Right atrium auricular region (tissue), 2 donors: ENCODE measurements around the gene KCNMA1. TPM values are rescaled to one million over a fixed set of nuclear protein-coding genes. Genes with fewer than 3 reads are reported as not detected.
"Not testable (repeated sequence)": the region's sequence is repeated elsewhere in the genome, so short reads cannot be mapped to it uniquely, and the experiment has no call there.

ENCODE experiments used
- DNase-seq: peaks from one replicate; pipeline ENCODE4 v3.0.0-alpha.2; 2019; ENCODE audit warnings: low spot score
- H3K27ac ChIP-seq, 2 donors: fragments of 200-600 bp; sonication (generic); 1 replicate in 1 of 2; 2 replicates in 1 of 2; pipeline ENCODE4 v1.5.1; 2016 to 2019
- H3K27me3 ChIP-seq, 2 donors: fragments of 200-600 bp; sonication (generic); one replicate each; pipeline versions ENCODE4 v1.5.1 to v1.6.0; 2017 to 2019
- H3K36me3 ChIP-seq: fragments of 200-600 bp; sonication (generic); one replicate; pipeline ENCODE4 v1.5.1; 2016
- H3K4me1 ChIP-seq, 2 donors: fragments of 200-600 bp; sonication (generic); one replicate each; pipeline versions ENCODE4 v1.5.1 to v1.6.0; 2017 to 2019
- H3K4me3 ChIP-seq, 2 donors: fragments of 200-600 bp; sonication (generic); 1 replicate in 1 of 2; 2 replicates in 1 of 2; pipeline ENCODE4 v1.5.1; 2017 to 2019; ENCODE audit warnings: mild to moderate bottlenecking in 1 of 2, moderate library complexity in 1 of 2
- H3K9me3 ChIP-seq, 2 donors: fragments of 200-600 bp; sonication (generic); one replicate each; pipeline ENCODE4 v1.5.1; 2019
- total RNA-seq, 2 donors: library from RNA; depleted of rRNA; stranded (reverse); fragments of >200 nt; gene quantifications; one replicate each; pipeline ENCODE4 v1.1.0, GENCODE V29; 2016
- TF ChIP-seq, protein P1 (sequence below), 2 donors: fragments of 200-600 bp; sonication (generic); IDR thresholded peaks; one replicate each; pipeline ENCODE4 v1.5.1; 2019; ENCODE audit warnings: antibody characterized with exemption in 2 of 2

The KCNMA1 gene
- total RNA-seq, 2 donors from 2014 or later, result 2.3 to 3.5 TPM

DNA sequence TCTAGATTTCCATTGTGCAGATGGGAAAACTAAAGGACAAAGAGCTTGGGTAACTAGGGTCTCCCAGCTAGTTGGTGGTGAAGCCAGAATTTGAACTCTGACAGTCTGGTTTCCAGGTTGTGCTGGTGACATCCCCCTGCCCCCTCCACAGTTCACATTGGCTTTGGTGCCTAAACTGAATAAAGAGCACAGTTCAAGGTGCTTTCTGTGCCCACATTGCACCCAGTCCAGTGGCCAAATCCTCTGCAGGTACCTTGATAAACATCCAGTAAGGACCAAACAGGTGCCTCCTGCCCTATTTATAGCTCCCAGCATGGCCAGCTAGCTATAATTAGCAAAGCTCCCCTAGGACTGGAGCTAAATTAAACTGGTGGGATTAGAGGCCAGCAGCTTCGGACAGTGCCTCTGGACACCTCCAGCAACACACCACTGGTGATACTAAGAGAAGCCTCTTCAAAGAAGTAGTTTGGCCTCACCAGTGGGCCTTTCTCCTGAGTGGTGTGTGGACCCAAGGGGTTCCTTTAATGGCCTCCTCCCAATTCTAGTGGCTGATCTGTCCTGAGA lies 59.9 kb downstream of the KCNMA1 start:
- Histone ChIP-seq H3K4me3 (no peak overlapping the region), H3K36me3 (no peaks in the 10 kb centered on the region), H3K4me1 (peaks cover 0 to 14% of the 10 kb centered on the region in 2 donors), H3K9me3 (no peaks in the 10 kb centered on the region), H3K27ac (no peak overlapping the region), H3K27me3 (no peaks in the 10 kb centered on the region)
- no peak for DNase-seq
- TF ChIP-seq, protein P1, sequence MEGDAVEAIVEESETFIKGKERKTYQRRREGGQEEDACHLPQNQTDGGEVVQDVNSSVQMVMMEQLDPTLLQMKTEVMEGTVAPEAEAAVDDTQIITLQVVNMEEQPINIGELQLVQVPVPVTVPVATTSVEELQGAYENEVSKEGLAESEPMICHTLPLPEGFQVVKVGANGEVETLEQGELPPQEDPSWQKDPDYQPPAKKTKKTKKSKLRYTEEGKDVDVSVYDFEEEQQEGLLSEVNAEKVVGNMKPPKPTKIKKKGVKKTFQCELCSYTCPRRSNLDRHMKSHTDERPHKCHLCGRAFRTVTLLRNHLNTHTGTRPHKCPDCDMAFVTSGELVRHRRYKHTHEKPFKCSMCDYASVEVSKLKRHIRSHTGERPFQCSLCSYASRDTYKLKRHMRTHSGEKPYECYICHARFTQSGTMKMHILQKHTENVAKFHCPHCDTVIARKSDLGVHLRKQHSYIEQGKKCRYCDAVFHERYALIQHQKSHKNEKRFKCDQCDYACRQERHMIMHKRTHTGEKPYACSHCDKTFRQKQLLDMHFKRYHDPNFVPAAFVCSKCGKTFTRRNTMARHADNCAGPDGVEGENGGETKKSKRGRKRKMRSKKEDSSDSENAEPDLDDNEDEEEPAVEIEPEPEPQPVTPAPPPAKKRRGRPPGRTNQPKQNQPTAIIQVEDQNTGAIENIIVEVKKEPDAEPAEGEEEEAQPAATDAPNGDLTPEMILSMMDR (IDR thresholded peaks at IDR 0.05), result no peak

- H3K4me1 ChIP-seq, result peaks cover 0 to 14% of the 10 kb centered on the region in 2 donors
- H3K27ac ChIP-seq, result no peak overlapping the region
- no peaks in the 10 kb centered on the region for H3K36me3 ChIP-seq
- no peak overlapping the region for H3K4me3 ChIP-seq
- no peaks in the 10 kb centered on the region for H3K9me3 ChIP-seq
- TF ChIP-seq, protein P1 (IDR thresholded peaks at IDR 0.05), result no peak
- DNase-seq, result no peak
- no peaks in the 10 kb centered on the region for H3K27me3 ChIP-seq
Observed at GRCh38 chr10:77576444-77577032, 61.1 kb downstream of the KCNMA1 start.

- TF ChIP-seq, protein P1 (IDR thresholded peaks at IDR 0.05), result no peak
- peaks cover 0 to 14% of the 10 kb centered on the region in 2 donors for H3K4me1 ChIP-seq
- no peaks in the 10 kb centered on the region for H3K36me3 ChIP-seq
- no peaks in the 10 kb centered on the region for H3K27me3 ChIP-seq
- no peaks in the 10 kb centered on the region for H3K9me3 ChIP-seq
- H3K4me3 ChIP-seq, result no peak overlapping the region
- no peak overlapping the region for H3K27ac ChIP-seq
- DNase-seq, result no peak
Observed at GRCh38 chr10:77576007-77576367, 61.6 kb downstream of the KCNMA1 start.

- DNase-seq, result no peak
- Histone ChIP-seq H3K4me1 (peaks cover 0 to 14% of the 10 kb centered on the region in 2 donors), H3K9me3 (no peaks in the 10 kb centered on the region), H3K4me3 (no peak overlapping the region), H3K27ac (no peak overlapping the region), H3K36me3 (no peaks in the 10 kb centered on the region), H3K27me3 (no peaks in the 10 kb centered on the region)
- TF ChIP-seq, protein P1 (IDR thresholded peaks at IDR 0.05), result no peak
Observed at GRCh38 chr10:77575271-77576006, 62.2 kb downstream of the KCNMA1 start.

DNA sequence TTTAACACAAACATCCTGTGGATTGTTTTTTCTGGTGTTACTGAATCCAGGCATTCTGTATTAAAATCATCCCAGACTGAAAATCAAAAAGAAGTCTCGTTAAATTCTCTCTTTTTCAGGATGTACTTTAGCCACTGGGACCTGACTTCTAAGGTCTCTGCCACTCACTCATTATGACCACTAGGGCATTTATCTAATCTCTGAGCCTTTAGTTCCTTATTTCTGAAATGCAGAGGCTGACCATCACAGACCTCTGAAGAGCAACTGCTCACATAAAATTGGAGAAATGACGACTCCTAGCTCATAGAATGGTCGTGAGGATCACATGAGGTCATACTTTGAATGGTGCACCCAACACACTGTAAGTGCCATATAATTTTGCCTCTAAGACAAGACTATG lies 63.2 kb downstream of the KCNMA1 start:
- Histone ChIP-seq H3K4me1 (peaks cover 0 to 14% of the 10 kb centered on the region in 2 donors), H3K27me3 (no peaks in the 10 kb centered on the region), H3K4me3 (no peak overlapping the region), H3K9me3 (no peaks in the 10 kb centered on the region), H3K27ac (no peak overlapping the region), H3K36me3 (no peaks in the 10 kb centered on the region)
- no peak for DNase-seq
- TF ChIP-seq, protein P1 (IDR thresholded peaks at IDR 0.05), result no peak

DNA sequence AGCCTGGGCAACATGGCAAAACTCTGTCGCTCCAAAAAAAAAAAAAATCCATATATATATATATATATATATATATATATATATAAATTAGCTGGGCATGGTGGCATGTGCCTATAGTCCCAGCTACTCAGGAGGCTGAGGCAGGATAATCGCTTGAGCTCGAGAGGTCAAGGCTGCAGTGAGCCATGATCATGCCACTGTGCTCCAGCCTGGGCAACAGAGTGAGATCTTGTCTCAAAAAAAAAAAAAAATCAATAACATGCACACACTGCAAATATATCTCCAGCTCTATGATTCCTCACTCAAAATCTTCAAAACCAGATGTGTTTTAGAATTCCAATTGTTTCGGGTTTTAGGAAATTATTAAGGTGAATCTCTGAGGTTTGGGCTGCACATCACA lies 65.1 kb downstream of the KCNMA1 start:
- H3K27ac ChIP-seq, DNase-seq, H3K4me1 ChIP-seq: not testable (repeated sequence)

More for the DNA sequence above, 65.1 kb downstream of the KCNMA1 start:
- H3K4me3 ChIP-seq, H3K36me3 ChIP-seq, H3K27me3 ChIP-seq, H3K9me3 ChIP-seq: not testable (repeated sequence)
